Testis (tissue), 2 donors: ENCODE data around the gene USP48.

Experiments used
- CTCF ChIP-seq, 3 experiments: fragments of 450-650 bp in 2 of 3; fragments of 200-600 bp in 1 of 3; sonication (generic) in 1 of 3; IDR thresholded peaks; one replicate each; pipeline ENCODE4 v1.5.1; 2016 to 2019; ENCODE audit warnings: antibody characterized with exemption in 3 of 3, mild to moderate bottlenecking in 2 of 3, moderate library complexity in 1 of 3
- POLR2A ChIP-seq: fragments of 450-650 bp; IDR thresholded peaks from one replicate; pipeline ENCODE4 v1.6.1; 2017; ENCODE audit warnings: antibody characterized with exemption, mild to moderate bottlenecking, moderate library complexity

- TF ChIP-seq CTCF (IDR thresholded peaks at IDR 0.05) = no peak
- TF ChIP-seq POLR2A = no peak
These were observed 117.0 kb downstream of the USP48 start for GRCh38 chr1:21665711-21666575.
